Activated T-helper 1 cell treated with anti-CD3 and anti-CD28 coated beads, Interleukin-12 subunit alpha, Interleukin-12 subunit beta, Interleukin-2, Interleukin-4 antibody, amounts not matched to agents 30 ng/mL and 10 ng/mL and 1 ng/mL, durations not matched to agents 14 hours and 24 hours and 36 hours (primary cell): ENCODE measurements around the gene GALNS. TPM values are rescaled to one million over a fixed set of nuclear protein-coding genes. Genes with fewer than 3 reads are reported as not detected.

Source experiments
- DNase-seq: peaks from one replicate; pipeline ENCODE4 v3.0.0; 2021; ENCODE audit warnings: low spot score
- H3K27ac Mint-ChIP-seq: one replicate; pipeline ENCODE4 v1.8.0; 2021; ENCODE audit warnings: mild to moderate bottlenecking, mixed read lengths
- H3K27me3 Mint-ChIP-seq: one replicate; pipeline ENCODE4 v1.8.0; 2022; ENCODE audit warnings: mild to moderate bottlenecking, moderate library complexity, mixed read lengths; ENCODE audit not compliant: insufficient read depth
- H3K36me3 Mint-ChIP-seq: one replicate; pipeline ENCODE4 v1.8.0; 2021; ENCODE audit warnings: low read depth, mixed read lengths
- H3K4me1 Mint-ChIP-seq: one replicate; pipeline ENCODE4 v1.8.0; 2021; ENCODE audit warnings: low read depth, mixed read lengths
- H3K4me3 Mint-ChIP-seq: one replicate; pipeline ENCODE4 v1.8.0; 2021; ENCODE audit warnings: mild to moderate bottlenecking, moderate library complexity, mixed read lengths
- H3K9me3 Mint-ChIP-seq: one replicate; pipeline ENCODE4 v1.8.0; 2021; ENCODE audit warnings: mixed read lengths
- intact Hi-C: fragments of 100-400 bp; cut with micrococcal nuclease; formaldehyde crosslinking; loops from one replicate; pipeline ENCODE4 v1.15.1; 2024
- total RNA-seq: library from RNA; stranded (reverse); gene quantifications from 2 replicates; pipeline ENCODE4 v1.2.3, GENCODE V29; 2022

GALNS gene
- total RNA-seq, 1 donor from 2014 or later: 21.9 TPM

- H3K9me3 Mint-ChIP-seq: no peaks in the 10 kb centered on the region
- no peaks in the 10 kb centered on the region for H3K27me3 Mint-ChIP-seq
- no peak overlapping the region for H3K27ac Mint-ChIP-seq
- no peak for DNase-seq
- peaks cover 15% of the 10 kb centered on the region for H3K4me1 Mint-ChIP-seq
- H3K4me3 Mint-ChIP-seq: no peak overlapping the region
- intact Hi-C loops: no loop called here
- peaks cover 4% of the 10 kb centered on the region for H3K36me3 Mint-ChIP-seq
Measured at GRCh38 chr16:88764913-88765349, 91.8 kb downstream of the GALNS start.

- Mint-ChIP-seq H3K36me3 (peaks cover 4% of the 10 kb centered on the region), H3K27me3 (no peaks in the 10 kb centered on the region), H3K9me3 (no peaks in the 10 kb centered on the region), H3K4me1 (peaks cover 20% of the 10 kb centered on the region), H3K4me3 (no peak overlapping the region), H3K27ac (no peak overlapping the region)
- intact Hi-C loops: no loop called here
- DNase-seq: no peak
Measured at GRCh38 chr16:88764080-88764479, 92.7 kb downstream of the GALNS start.

Other genes starting within 250 kb of the GALNS start
- gene IL17C, start 218.4 kb downstream of the GALNS start, total RNA-seq: not detected in 2 replicates
- gene CYBA, start 205.9 kb downstream of the GALNS start, total RNA-seq: 218 and 219 TPM in 2 replicates
- 88.8 and 90.0 TPM in 2 replicates for gene MVD, start 193.9 kb downstream of the GALNS start, total RNA-seq
- gene SNAI3, start 170.4 kb downstream of the GALNS start, total RNA-seq: 1.8 and 2.4 TPM in 2 replicates
- gene RNF166, start 150.5 kb downstream of the GALNS start, total RNA-seq: 42.4 and 45.0 TPM in 2 replicates
- gene CTU2, start 150.4 kb downstream of the GALNS start, total RNA-seq: 66.3 and 74.7 TPM in 2 replicates
- 214 and 217 TPM in 2 replicates for gene PIEZO1, start 71.7 kb downstream of the GALNS start, total RNA-seq
- 95.4 and 97.3 TPM in 2 replicates for gene CDT1, start 53.2 kb downstream of the GALNS start, total RNA-seq
- gene APRT, start 45.0 kb downstream of the GALNS start, total RNA-seq: 301 and 303 TPM in 2 replicates
- 63.1 and 65.4 TPM in 2 replicates for gene TRAPPC2L, start 180 bp upstream of the GALNS start, total RNA-seq
- not detected in 2 replicates for gene PABPN1L, start 9.7 kb upstream of the GALNS start, total RNA-seq
- 0.05 TPM in 1 of 2 replicates, not detected in the other for gene CBFA2T3, start 120.3 kb upstream of the GALNS start, total RNA-seq
- 37.0 and 39.0 TPM in 2 replicates for gene ACSF3, start 236.9 kb upstream of the GALNS start, total RNA-seq